ENCODE data around the gene RBCK1.

DNA sequence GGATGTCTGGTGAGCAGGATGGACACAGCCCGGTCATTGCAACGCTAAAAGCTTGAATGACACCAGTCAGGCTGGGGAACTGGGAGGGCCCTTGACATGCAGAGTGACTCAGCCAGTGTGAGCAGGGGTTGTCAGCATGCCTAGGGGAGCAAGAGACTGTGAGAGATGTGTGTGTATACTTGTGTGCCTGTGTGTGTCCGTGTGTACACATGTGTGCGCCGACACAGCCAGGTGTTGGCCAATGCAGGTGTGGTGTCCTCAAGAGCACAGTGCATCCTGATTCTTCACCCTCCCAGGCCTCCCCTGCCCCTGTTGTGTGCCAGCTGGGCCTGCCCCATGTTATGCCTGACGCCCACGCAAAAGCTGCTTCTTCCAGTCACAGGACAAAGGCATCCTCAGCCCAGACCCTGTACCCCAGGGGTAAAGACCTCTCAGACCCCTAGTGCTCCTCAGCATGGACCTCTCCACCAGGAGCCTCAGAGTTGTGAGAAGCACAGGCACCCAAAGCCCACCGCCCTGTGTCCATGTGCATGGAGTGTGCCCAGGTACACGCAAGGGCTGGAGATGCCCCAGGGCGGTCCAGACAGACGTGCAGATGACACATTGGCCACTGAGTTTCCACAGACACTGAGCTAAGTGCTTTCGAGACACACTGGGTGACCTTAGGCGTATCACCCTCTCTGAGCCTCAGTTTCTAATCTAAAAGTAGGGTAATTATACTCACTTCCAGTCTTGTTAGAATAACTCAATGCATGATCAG is 44.6 kb upstream of the RBCK1 start:
- TF ChIP-seq EZH2 (IDR thresholded peaks at IDR 0.05; ENCODE audit: insufficient read depth, poor library complexity, severe bottlenecking) (no peak), EZH2phosphoT487 (IDR thresholded peaks at IDR 0.05; ENCODE audit: insufficient read depth, low read depth) (no peak)

Measured in GM23248 (cell line).